ENCODE data around the gene STXBP2. TPM values are rescaled to one million over a fixed set of nuclear protein-coding genes. Genes with fewer than 3 reads are reported as not detected.

The STXBP2 gene
- total RNA-seq, 1 experiment from 2014 or later: 92.5 TPM

GRCh38 chr19:7694499-7694898 lies 57.6 kb downstream of the STXBP2 start:
- no peak for TF ChIP-seq CTCF (conservative IDR thresholded peaks at IDR 0.05)
- H4K91ac ChIP-seq (ENCODE audit: insufficient read length, low read depth, low read length): no peak overlapping the region

More at GRCh38 chr19:7694499-7694898, 57.6 kb downstream of the STXBP2 start:
- Histone ChIP-seq H2AFZ (ENCODE audit: low read length) (no peak overlapping the region), H3K79me1 (ENCODE audit: insufficient read depth, low read depth, low read length, poor library complexity, severe bottlenecking) (no peaks in the 10 kb centered on the region), H2BK120ac (ENCODE audit: low read depth, low read length, poor library complexity, severe bottlenecking) (no peak overlapping the region), H3K4me2 (ENCODE audit: insufficient read depth, insufficient read length, low read length) (no peak overlapping the region), H4K20me1 (ENCODE audit: control insufficient read depth, insufficient read depth, insufficient read length) (peaks cover 2% of the 10 kb centered on the region), H3K9ac (ENCODE audit: extremely low read depth, insufficient read length, low read length) (no peak overlapping the region), H4K8ac (replicated peaks; ENCODE audit: insufficient read length, low read depth, low read length) (no peak overlapping the region), H3K27me3 (ENCODE audit: insufficient read depth, low read length) (no peaks in the 10 kb centered on the region), H3K23ac (ENCODE audit: insufficient read length, low read depth, low read length) (no peak overlapping the region), H2BK20ac (ENCODE audit: low read depth, low read length, poor library complexity, severe bottlenecking) (no peak overlapping the region), H2AK5ac (ENCODE audit: insufficient read length, low read length) (no peak overlapping the region), H3K9me3 (ENCODE audit: control insufficient read depth, low read depth, low read length) (no peaks in the 10 kb centered on the region), H3K23me2 (ENCODE audit: insufficient read length, low read depth, low read length, poor library complexity, severe bottlenecking) (no peaks in the 10 kb centered on the region), H2BK15ac (ENCODE audit: low read depth, low read length) (no peak overlapping the region), H3K27ac (ENCODE audit: insufficient read length, low read depth, low read length) (no peak overlapping the region), H3T11ph (ENCODE audit: low read length) (no peak overlapping the region), H3K14ac (ENCODE audit: insufficient read depth, low read length) (no peak overlapping the region), H3K79me2 (ENCODE audit: insufficient read depth, low read length) (no peaks in the 10 kb centered on the region), H3K18ac (ENCODE audit: insufficient read length, low read depth, low read length) (no peak overlapping the region), H2BK5ac (ENCODE audit: insufficient read length, low read length) (no peak overlapping the region), H3K56ac (ENCODE audit: insufficient read length, low read depth, low read length) (no peak overlapping the region), H3K4me1 (ENCODE audit: insufficient read depth, low read length) (no peaks in the 10 kb centered on the region; the same call in 1 of the 2 replicates), H3K4ac (ENCODE audit: low read depth, low read length) (no peak overlapping the region), H4K5ac (ENCODE audit: insufficient read length, low read depth, low read length) (no peak overlapping the region), H2BK12ac (ENCODE audit: insufficient read length, low read depth, low read length) (no peak overlapping the region)
- Mint-ChIP-seq H3K9me3 (no peaks in the 10 kb centered on the region), H3K27me3 (ENCODE audit: low read depth) (peaks cover 47% of the 10 kb centered on the region), H3K4me1 (peaks cover 5 to 25% of the 10 kb centered on the region in 2 experiments), H3K27ac (no peak overlapping the region), H3K4me3 (no peak overlapping the region), H3K36me3 (ENCODE audit: insufficient read depth in 1 of 3, low read depth in 3 of 3) (no peaks in the 10 kb centered on the region)
- WGBS (ENCODE audit: extremely low coverage, insufficient read length, low lambda C conversion rate): no CpG with 5 or more reads among the region's 4 CpGs
- no peak for DNase-seq

Small RNAs within 50 kb of the gene (microRNA-seq; reads per million reads assigned to microRNA genes)
- not detected for gene MIR6792 (ENCODE audit: borderline microRNAs expressed)

Other genes starting within 250 kb of the STXBP2 start
- 2.4 and 2.8 TPM in 2 replicates for gene PEX11G, start 148.1 kb upstream of the STXBP2 start, total RNA-seq (2021)
- gene ZNF358, start 121.0 kb upstream of the STXBP2 start, total RNA-seq (2021): 40.5 and 41.5 TPM in 2 replicates
- gene MCOLN1, start 114.5 kb upstream of the STXBP2 start, total RNA-seq (2021): 15.7 and 18.7 TPM in 2 replicates
- gene PNPLA6, start 101.4 kb upstream of the STXBP2 start, total RNA-seq (2021): 130 and 135 TPM in 2 replicates
- 28.4 and 31.3 TPM in 2 replicates for gene CAMSAP3, start 41.2 kb upstream of the STXBP2 start, total RNA-seq (2021)
- 48.0 and 50.6 TPM in 2 replicates for gene XAB2, start 7.6 kb upstream of the STXBP2 start, total RNA-seq (2021)
- 129 and 143 TPM in 2 replicates for gene PET100, start 7.3 kb upstream of the STXBP2 start, total RNA-seq (2021)
- not detected in 2 replicates for gene PCP2, start 3.4 kb upstream of the STXBP2 start, total RNA-seq (2021)
- not detected in 2 replicates for gene RETN, start 31.9 kb downstream of the STXBP2 start, total RNA-seq (2021)
- gene MCEMP1, start 40.0 kb downstream of the STXBP2 start, total RNA-seq (2021): 0.13 TPM in 1 of 2 replicates, not detected in the other
- 77.4 and 87.8 TPM in 2 replicates for gene TRAPPC5, start 43.7 kb downstream of the STXBP2 start, total RNA-seq (2021)
- gene FCER2, start 65.0 kb downstream of the STXBP2 start, total RNA-seq (2021): not detected in 2 replicates
- 0.26 TPM in 1 of 2 replicates, not detected in the other for gene CLEC4G, start 95.0 kb downstream of the STXBP2 start, total RNA-seq (2021)
- gene CD209, start 110.4 kb downstream of the STXBP2 start, total RNA-seq (2021): not detected in 2 replicates
- gene CLEC4M, start 126.1 kb downstream of the STXBP2 start, total RNA-seq (2021): not detected in 2 replicates
- 7.1 and 7.8 TPM in 2 replicates for gene EVI5L, start 193.1 kb downstream of the STXBP2 start, total RNA-seq (2021)
- 20.4 and 21.4 TPM in 2 replicates for gene PRR36, start 237.3 kb downstream of the STXBP2 start, total RNA-seq (2021)